Right lobe of liver (tissue), 4 donors: Measurements from ENCODE around the gene LAMA1.

Experiments used
- POLR2A ChIP-seq: fragments of 450-650 bp; IDR thresholded peaks from one replicate; pipeline ENCODE4 v1.6.1; 2017; ENCODE audit warnings: antibody characterized with exemption, mild to moderate bottlenecking
- TF ChIP-seq, protein P1 (sequence below), 4 donors: fragments of 200-600 bp in 3 of 4; fragments of 450-650 bp in 1 of 4; IDR thresholded peaks; one replicate each; pipeline versions ENCODE4 v1.5.1 to v1.8.0; 2016 to 2022; ENCODE audit warnings: antibody characterized with exemption in 4 of 4, mild to moderate bottlenecking in 2 of 4
- donor health status: DM: no; HTN: no; CAD: no.
- donor health status: DM: no; HTN: no; CAD: no.
- donor health status: DM: no; HTN: yes; CAD: no.

DNA sequence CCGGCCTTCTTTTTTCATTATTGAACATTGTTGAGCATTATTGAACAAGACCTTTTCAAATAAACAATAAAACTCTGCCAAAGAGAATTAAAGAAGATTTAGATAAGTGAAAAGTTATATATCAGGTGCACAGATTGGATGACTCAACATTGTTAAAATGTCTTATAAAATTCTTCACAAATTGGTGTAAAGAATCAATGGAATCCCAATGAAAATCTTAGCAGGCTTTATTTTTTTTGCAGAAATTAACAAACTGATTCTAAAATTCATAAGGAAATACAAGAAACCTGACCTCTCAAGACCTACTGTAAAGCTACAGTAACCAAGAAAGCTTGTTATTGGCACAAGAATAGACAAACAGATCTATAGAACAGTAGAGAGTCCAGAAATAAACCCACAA, 70.3 kb downstream of the LAMA1 start:
- TF ChIP-seq, protein P1, sequence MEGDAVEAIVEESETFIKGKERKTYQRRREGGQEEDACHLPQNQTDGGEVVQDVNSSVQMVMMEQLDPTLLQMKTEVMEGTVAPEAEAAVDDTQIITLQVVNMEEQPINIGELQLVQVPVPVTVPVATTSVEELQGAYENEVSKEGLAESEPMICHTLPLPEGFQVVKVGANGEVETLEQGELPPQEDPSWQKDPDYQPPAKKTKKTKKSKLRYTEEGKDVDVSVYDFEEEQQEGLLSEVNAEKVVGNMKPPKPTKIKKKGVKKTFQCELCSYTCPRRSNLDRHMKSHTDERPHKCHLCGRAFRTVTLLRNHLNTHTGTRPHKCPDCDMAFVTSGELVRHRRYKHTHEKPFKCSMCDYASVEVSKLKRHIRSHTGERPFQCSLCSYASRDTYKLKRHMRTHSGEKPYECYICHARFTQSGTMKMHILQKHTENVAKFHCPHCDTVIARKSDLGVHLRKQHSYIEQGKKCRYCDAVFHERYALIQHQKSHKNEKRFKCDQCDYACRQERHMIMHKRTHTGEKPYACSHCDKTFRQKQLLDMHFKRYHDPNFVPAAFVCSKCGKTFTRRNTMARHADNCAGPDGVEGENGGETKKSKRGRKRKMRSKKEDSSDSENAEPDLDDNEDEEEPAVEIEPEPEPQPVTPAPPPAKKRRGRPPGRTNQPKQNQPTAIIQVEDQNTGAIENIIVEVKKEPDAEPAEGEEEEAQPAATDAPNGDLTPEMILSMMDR (IDR thresholded peaks at IDR 0.05): no peak
- no peak for TF ChIP-seq POLR2A
